ENCODE results near the gene GYS1.

Gene GYS1

DNA sequence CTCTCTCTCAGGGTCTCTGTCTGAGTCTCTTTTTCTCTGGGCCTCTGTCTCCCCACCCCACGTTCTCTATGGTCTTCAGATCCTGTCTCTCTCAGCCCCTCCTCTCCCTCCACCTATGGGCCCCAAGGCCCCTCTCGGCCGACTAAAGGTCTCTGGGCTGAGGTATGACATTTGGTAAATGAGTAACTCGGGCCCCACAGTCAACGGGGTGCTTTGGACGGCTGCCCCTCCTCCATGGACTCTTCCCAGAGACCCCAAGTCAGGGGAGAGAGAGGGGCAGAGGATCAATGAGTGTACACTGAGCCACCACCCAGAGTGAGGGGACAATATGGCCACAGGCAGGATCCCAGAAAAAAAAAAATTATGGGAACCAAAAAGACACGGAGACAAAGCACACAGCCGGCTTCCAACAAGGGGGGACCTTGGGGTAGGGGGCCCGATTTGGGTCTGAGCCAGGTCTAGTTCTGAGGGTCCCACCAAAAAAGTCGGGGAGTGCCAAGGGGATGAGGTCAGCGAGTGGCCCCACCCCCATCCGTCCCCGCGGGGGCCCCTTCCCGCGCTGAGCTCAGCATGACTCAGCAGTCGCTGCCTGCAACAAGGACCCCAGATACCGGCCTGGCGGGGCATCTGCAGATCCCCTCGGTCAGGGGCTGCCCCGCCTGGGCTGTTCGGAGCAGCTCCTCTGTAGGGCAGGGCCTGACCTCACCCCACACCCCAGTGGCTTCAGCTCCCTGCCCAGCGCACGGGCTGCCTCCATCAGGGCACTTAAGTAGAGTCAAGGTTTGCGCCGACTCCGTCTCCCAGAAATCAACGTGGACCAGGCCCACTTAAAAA lies 29.5 kb downstream of the GYS1 start:
- peak; percentile 86 for DNase-seq (ENCODE audit: low read depth, low spot score)

DNA sequence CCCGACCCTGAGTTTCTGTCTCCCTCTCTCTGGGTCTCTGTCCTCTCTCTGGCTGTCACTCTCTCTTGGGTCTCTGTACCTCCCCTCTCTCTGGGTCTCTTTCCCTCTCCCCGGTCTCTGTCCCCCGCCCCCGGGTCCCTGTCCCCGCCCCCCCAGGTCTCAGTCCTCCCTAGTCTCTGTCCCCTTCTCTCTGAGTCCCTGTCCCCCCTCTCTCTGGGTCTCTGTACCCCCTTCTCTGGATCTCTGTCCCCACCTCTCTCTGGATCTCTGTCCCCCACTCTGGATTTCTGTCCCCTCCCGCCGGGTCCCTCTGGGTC lies 30.3 kb downstream of the GYS1 start:
- DNase-seq (ENCODE audit: low read depth, low spot score): no peak

DNA sequence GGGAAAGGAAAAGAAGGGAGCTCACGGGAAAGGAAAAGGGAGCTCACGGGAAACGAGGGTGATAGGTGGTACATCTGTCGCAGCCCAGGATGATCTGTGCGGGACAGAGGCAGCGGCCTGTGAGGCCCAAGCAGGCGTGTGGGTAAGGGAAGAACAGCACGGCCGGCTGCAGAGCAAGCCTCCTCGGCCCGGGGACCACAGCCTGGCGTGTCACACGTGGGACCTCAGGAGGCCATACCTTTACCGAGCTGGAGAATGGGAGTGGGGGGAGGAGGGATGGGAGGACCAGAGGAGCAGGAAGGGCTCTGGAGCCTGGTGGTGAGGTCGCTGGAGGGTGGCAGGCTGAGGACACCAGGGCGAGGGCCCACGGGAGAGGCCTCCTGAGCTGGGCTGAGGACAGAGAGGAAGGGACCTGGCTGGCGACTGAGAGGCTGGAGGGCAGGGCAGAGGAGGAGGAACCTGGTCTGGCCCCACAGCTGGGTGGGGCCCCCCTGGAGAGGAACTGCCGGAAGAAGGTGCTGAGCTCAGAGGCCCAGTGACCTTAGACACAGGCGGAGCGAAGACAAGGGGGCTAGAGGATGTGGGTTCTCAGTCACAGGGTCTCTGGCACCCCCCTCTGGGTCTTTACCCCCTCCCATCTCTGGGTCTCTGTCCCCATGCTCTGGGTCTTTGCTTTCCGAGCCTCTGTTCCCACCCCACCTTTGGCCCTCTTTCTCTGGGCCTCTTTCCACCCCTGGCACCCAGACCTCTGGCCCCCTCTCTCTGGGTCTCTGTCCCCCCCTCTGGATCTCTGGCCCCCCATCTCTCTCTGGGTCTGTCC lies 30.9 kb downstream of the GYS1 start:
- peak; percentile 45 for DNase-seq (ENCODE audit: low read depth, low spot score)

DNA sequence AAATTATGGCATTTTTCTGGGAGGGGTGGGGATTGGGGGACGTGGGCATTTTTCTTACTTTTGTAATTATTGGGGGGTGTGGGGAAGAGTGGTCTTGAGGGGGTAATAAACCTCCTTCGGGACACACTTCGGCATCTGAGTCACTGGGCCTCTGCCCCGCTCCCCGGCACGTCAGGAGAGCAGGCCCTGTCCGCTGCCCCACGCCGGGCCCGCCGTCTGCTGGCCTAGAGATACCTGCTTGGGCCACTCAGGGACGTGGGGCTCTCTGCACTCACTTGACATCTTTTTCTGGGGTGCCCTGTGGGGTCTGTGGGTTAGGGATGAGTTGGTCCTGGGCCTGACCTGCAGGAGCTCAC lies 31.5 kb downstream of the GYS1 start:
- DNase-seq (ENCODE audit: low read depth, low spot score): no peak

DNA sequence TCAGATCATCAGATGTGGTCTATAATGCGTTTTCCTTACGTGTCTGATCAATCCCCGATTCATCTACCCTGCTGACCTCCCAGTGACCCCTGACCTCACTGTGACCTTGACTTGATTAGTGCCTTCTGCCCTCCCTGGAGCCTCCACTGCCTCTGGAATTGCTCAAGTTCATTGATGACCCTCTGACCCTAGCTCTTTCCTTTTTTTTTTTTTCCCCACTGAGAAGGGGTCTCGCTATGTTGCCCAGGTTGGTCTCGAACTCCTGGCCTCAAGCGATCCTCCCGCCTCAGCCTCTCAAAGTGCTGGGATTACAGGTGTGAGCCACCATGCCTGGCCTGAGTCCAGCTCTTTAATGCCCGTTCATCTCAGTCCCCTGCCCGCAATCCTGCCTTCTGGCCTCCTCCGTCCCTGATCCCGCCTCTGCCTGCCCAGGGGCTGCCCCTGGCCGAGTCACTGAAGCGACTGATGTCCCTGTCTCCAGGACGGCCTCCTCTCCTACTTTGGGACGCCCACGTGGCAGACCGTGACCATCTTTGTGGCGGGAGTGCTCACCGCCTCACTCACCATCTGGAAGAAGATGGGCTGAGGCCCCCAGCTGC lies 32.0 kb downstream of the GYS1 start:
- DNase-seq (ENCODE audit: low read depth, low spot score): peak; percentile 18

DNA sequence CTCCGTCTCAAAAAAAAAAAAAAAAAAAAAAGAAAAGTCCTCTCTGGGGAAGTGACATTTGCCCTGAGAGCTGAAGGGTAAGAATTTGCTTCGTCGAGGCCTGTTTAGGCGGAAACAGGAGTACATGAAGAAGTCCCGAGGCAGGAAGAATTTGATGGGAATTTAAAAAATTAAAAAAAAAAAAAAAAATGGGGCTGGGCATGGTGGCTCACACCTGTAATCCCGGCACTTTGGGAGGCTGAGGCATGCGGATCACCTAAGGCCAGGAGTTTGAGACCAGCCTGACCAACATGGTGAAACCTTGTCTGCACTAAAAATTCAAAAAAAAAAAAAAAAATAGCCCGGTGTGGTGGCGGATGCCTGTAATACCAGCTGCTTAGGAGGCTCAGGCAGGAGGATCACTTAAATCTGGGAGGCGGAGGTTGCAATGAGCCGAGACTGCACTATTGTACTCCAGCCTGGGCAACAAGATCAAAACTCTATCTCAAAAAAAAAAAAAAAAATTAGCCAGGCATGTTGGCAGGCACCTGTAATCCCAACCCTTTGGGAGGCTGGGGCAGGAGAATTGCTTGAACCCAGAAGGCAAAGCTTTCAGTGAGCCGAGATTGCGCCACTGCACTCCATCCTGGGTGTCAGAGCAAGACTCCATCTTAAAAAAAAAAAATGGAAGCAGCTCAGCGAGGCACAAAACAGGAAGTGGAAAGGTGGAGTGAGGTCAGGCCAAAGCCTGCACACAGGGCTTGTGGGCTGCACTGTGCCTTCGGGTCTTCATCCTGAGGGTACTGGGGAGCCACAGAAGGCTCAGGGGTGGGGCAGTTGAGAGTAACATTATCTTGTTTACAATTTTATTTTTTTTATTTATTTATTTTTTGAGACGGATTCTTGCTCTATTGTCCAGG lies 33.5 kb downstream of the GYS1 start:
- no peak for DNase-seq (ENCODE audit: low read depth, low spot score)

DNA sequence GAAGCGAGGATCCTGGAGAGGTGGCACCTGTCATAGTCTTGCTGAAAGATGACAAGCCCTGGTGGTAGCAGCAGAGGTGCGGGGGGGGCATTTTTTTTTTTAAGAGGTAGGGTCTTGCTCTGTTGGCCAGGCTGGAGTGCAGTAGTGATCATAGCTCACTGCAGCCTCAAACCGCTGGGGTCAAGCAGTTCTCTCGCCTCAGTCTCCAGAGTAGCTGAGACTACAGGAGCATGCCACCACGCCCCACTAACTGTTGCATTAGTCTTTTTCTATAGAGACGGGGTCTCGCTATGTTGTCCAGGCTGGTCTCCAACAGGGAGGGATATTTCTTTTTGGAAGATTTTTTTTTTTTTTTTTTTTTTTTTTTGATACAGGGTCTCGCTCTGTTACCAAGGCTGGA lies 35.1 kb downstream of the GYS1 start:
- no peak for DNase-seq (ENCODE audit: low read depth, low spot score)

DNA sequence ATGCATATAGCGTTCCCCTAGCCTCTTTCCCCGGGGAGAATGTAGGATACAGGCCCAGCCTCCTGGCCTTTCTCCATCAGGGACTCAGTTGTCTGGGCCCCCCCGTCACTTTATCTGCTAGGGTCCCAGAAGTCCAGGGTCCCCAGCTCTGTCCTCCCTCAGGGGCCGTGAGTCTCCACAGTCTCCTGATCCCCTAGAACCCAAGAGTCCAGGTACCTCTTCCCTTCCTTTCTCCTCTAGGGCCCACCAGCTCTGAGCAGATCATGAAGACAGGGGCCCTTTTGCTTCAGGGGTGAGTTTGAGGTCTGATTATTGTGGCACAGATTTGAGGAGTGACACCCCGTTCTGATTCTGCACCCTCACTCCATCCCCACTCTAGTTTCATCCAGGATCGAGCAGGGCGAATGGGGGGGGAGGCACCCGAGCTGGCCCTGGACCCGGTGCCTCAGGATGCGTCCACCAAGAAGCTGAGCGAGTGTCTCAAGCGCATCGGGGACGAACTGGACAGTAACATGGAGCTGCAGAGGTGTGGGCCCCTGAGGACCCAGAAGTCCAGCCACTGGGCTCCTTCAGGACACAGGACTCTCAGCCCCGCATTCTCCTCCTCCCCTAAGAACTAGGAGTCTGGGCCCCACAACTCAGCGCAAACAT lies 37.7 kb downstream of the GYS1 start:
- DNase-seq (ENCODE audit: low read depth, low spot score): no peak

DNA sequence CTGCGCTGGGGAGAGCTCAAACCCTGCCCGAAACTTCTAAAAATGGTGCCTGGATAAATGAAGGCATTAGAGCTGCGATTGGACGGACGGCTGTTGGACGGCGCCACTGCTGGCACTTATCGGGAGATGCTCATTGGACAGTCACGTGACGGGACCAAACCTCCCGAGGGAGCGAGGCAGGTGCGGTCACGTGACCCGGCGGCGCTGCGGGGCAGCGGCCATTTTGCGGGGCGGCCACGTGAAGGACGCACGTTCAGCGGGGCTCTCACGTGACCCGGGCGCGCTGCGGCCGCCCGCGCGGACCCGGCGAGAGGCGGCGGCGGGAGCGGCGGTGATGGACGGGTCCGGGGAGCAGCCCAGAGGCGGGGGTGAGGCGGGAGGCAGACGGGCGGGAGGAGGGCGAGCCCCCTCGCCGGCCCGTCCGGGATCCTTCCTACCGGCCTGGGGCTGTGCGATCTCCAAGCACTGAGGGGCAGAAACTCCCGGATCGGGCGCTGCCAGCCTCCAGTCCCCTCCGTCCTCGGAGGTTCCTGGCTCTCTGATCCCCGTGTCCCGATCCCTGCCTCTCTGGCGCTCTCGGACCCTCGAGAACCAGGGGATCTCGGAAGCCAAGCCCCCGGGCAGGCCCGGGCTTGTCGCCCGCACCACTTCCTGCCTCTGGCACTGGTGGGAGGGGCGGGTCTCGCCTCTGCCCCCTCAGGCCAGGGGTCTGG lies 38.4 kb downstream of the GYS1 start, which contains the start of gene BAX:
BAX (plus strand) TSS at position 281 of the 713 bp plus-strand sequence; CDS start at position 335, 54 bp downstream.
- DNase-seq (ENCODE audit: low read depth, low spot score): peak; percentile 99

DNA sequence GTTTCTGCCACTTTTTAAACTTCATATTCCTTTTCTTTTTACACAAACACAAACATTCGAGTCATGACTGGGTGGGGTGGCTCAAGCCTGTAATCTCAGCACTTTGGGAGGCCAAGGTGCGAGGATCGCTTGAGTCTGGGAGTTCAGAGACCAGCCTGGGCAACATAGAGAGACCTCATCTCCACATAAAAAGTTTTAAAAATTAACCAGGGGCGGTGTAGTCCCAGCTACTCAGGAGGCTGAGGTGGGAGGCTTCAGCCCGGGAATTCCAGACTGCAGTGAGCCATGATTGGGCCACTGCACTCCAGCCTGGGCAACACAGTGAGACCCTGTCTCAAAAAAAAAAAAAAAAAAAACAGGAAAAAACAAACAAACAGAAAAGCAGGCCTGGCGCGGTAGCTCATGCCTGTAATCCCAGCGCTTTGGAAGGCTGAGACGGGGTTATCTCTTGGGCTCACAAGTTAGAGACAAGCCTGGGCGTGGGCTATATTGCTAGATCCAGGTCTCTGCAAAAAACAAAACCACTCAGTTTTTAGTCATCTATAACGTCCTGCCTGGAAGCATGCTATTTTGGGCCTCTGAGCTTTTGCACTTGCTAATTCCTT lies 39.0 kb downstream of the GYS1 start:
- DNase-seq (ENCODE audit: low read depth, low spot score): no peak

DNA sequence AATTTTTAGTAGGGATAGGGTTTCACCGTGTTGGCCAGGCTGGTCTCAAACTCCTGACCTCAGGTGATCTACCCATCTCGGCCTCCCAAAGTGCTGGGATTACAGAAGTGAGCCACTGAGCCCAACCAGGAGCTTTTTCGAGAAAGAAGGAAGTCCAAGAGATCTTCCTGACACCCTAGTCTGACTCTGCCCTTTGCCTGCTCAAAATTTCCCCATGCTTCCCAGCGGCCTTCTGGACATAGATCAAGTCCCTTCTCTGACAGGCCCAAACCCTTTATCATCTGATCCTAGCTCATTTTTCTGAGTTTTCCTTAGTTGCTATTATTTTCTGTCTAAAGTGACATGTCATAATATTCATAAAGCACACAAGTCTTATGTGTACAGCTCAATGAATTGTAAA lies 40.0 kb downstream of the GYS1 start:
- DNase-seq (ENCODE audit: low read depth, low spot score): no peak

DNA sequence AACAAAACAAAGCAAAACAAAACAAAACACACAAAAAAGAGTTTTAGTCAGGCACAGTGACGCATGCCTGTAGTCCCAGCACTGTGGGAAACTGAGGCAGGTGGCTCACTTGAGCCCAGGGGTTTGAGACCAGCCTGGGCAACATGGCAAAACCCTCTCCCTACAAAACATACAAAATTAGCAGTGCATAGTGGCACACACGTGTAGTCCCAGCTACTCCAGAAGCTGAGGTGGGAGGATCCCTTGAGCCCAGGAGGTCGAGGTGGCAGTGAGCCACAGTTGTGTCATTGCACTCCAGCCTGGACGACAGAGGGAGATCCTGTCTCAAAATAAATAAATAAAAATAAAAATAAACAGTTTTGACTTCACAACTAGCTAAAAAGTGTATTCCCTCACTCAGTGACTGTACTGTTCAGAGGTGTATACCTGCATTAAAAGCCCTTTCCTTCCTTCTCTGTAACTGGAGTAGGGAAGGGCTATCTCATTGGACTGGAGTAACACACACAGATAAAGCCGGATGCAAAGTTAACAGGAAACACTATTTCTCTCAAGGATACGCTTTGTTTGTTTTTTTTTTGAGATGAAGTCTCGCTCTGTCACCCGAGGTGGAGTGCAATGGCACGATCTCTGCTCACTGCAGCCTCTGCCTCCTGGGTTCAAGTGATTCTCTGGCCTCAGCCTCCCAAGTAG lies 42.1 kb downstream of the GYS1 start:
- DNase-seq (ENCODE audit: low read depth, low spot score): no peak

DNA sequence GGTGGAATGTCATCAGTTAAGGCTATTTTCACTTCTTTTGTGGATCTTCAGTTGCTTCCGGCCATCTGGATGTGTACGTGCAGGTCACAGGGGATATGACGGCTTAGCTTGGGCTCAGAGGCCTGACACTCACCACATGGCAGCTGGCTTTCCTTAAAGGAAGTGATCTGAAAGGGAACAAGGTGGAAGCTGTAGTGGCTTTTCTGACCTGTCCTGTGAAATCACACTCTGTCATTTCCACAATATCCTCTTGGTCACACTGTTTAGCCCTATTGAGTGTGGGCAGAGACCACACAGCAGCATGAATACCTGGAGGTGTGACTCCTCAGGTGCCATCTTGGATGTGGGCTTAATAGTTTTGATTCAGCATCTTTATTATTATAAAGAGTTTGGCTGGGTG lies 43.0 kb downstream of the GYS1 start:
- no peak for DNase-seq (ENCODE audit: low read depth, low spot score)

DNA sequence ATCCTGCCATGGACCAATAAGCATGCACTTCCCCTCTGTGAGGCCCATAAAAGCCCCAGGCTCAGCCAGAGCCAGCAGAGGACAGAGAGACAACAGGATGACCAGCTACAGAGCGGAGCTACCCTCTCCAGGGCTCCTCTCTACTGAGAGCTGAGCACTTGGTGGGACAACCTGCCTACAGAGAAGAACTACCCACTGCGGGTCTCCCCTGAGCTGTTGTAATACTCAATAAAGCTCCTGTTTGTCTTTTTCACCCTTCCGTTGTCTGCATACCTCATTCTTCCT lies 45.9 kb downstream of the GYS1 start:
- DNase-seq (ENCODE audit: low read depth, low spot score): no peak

DNA sequence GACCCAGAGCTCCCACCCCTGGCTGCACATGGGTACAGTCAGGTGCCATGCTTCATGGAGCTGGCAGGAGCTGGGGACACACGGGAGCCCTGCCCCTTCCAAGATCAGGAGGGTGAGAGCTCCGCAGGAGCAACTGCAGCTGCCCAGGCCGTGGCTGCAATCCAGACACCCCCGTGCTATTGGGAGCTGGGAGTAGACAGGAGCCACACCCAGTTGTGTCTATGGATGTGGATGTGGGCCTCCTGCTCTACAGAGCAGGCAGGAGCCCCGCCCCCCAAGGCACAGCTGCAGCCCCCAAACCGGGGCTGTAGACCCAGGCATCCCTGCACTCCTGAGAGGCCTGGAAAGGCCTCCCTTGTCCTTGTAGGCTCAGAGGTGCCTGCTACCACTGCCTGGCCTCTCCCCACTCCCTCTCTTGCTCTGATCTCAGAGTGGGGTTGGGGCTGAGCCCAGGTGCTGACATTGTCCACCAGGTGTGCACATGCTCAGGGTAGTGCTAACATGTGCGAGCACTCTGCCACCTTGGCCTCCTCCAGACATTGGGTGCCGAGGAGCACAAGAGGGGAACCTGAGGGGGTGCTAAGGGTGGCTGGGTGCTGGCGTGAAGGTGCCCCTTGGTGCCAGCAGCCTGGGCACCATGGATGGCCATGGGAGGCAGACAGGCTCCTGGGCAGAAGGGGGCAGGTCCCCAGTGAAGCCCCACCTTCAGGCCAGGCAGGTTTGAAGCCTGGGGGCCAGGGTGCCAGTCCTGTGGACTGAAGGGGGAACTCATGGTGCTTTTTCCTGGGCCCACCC lies 46.4 kb downstream of the GYS1 start:
- DNase-seq (ENCODE audit: low read depth, low spot score): no peak

DNA sequence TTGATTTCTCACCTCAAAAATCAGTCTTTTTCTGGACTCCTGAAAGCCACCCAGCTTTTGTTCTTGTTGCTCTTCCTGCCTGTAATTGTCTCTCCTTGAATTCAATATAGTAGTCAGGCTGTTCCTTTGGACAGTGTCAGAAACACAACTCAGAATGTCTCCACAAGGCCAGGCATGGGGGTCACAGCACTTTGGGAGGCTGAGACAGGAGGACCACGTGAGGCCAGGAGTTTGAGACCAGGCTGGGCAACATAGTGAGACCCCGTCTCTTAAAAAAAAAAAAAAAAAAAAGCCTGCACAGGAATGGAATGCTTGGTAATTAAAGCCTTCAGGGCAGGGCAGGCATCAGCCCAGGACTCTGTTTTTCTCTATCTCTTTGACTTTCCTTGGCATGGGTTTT lies 47.3 kb downstream of the GYS1 start:
- DNase-seq (ENCODE audit: low read depth, low spot score): no peak

DNA sequence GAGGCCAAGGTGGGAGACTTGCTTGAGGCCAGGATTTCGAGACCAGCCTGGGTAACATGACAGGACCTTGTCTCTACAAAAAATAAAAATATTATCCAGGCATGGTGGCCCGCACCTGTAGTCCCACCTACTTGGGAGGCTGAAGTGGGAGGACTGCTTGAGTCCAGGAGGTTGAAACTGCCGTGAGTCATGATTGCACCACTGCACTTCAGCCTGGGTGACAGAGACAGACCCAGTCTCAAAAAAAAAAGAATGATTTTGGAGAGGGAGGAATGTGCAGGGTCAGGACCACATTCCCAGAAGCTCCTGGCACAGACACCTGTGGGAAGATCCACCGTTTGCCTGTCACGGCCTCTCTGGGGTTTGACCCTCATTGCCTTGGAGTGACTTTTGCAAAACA lies 47.7 kb downstream of the GYS1 start:
- DNase-seq (ENCODE audit: low read depth, low spot score): no peak

DNA sequence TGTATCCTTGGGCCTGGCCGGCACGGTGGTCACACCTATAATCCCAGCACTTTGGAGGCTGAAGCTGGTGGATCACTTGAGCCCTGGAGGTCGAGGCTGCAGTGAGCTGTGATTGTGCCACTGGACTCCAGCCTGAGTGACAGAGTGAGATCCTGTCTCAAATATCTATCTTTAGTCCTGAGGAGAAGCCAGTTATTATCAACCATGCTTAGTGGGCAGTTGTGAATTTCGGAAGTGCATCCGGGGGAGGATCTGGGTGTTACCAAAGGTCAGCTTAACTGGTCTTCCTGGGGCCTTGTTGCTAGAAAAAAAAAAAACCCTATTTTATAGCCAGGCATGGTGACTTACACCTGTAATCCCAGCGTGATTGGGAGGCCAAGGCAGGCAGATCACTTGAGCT lies 50.0 kb downstream of the GYS1 start:
- DNase-seq (ENCODE audit: low read depth, low spot score): no peak

DNA sequence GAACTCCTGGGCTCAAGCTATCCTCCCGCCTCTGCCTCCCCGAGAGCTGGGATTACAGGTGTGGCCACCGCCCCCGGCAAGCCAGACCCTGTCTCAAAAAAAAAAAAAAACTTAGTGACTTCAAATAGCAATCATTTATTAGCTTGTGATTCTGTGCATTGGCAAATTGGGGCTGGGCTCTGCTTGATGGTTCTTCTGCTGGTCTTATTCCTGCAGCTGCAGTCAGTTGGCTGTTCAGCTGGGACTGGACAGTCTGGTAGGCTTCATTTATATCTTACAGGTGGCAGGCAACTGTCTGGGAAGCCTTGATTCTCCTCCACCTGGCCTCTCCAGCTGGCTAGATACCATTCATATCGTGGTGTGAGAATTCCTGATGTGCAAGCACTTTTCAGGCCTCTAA lies 52.2 kb downstream of the GYS1 start:
- no peak for DNase-seq (ENCODE audit: low read depth, low spot score)
